ENCODE data around the gene RPS6KA4. TPM values are rescaled to one million over a fixed set of nuclear protein-coding genes. Genes with fewer than 3 reads are reported as not detected.

RPS6KA4 gene
- total RNA-seq, 1 experiment from 2014 or later, result 148 TPM

GRCh38 chr11:64379817-64380709 is 21.1 kb downstream of the RPS6KA4 start:
- POLR2A ChIA-PET (ENCODE audit: unreplicated experiment), result interaction anchor here (0.6 kb wide), 1 partner anchor 62 kb away, joined by 30 read pairs; the partner anchor contains the start of gene PRDX5
- Histone ChIP-seq H3K27me3 (ENCODE audit: low read length) (no peaks in the 10 kb centered on the region), H2AFZ (ENCODE audit: low read length) (no peak overlapping the region), H3K9me3 (ENCODE audit: low read length) (no peaks in the 10 kb centered on the region), H3K27ac (ENCODE audit: low read length) (no peak overlapping the region), H3K36me3 (ENCODE audit: low read depth, low read length) (no peaks in the 10 kb centered on the region), H3K4me3 (ENCODE audit: low read length) (no peak overlapping the region), H3K9ac (ENCODE audit: low read length) (no peak overlapping the region), H3K4me1 (ENCODE audit: insufficient read depth, low read length) (peaks cover 5% of the 10 kb centered on the region; the same call in 1 of the 2 replicates), H3K4me2 (ENCODE audit: low read length) (no peak overlapping the region), H3K79me2 (ENCODE audit: low read length) (no peaks in the 10 kb centered on the region), H3F3A (ENCODE audit: low read length, unreplicated experiment) (no peaks in the 10 kb centered on the region), H4K20me1 (ENCODE audit: low read length) (no peaks in the 10 kb centered on the region), H3K9me2 (replicated peaks; ENCODE audit: low read length) (no peaks in the 10 kb centered on the region)
- CTCF ChIA-PET, result no interaction called here
- BruUV-seq (replicated peaks), result no TSS peak
- DNase-seq (no peak), ATAC-seq (no peak)
- intact Hi-C loops (cut with micrococcal nuclease), result no loop called here
- no peak for TF ChIP-seq CTCF (conservative IDR thresholded peaks at IDR 0.05; ENCODE audit: low read depth, low read length)
- no peak for TF ChIP-seq EZH2 (IDR thresholded peaks at IDR 0.05; ENCODE audit: low read length, unreplicated experiment)
- no peak for TF ChIP-seq EZH2phosphoT487 (IDR thresholded peaks at IDR 0.05; ENCODE audit: borderline replicate concordance, low read length)

- H3K27ac ChIP-seq (ENCODE audit: low read length), result no peak overlapping the region
- intact Hi-C loops (cut with micrococcal nuclease), result no loop called here
- DNase-seq (no peak), ATAC-seq (no peak)
- no peaks in the 10 kb centered on the region for H3K27me3 ChIP-seq (ENCODE audit: low read length)
- no peak for TF ChIP-seq EZH2 (IDR thresholded peaks at IDR 0.05; ENCODE audit: low read length, unreplicated experiment)
- no peak for TF ChIP-seq CTCF (conservative IDR thresholded peaks at IDR 0.05; ENCODE audit: low read depth, low read length)
- no peaks in the 10 kb centered on the region for H3K9me2 ChIP-seq (replicated peaks; ENCODE audit: low read length)
- no peak overlapping the region for H3K4me2 ChIP-seq (ENCODE audit: low read length)
- H2AFZ ChIP-seq (ENCODE audit: low read length), result no peak overlapping the region
- no TSS peak for BruUV-seq (replicated peaks)
- H3K4me1 ChIP-seq (ENCODE audit: insufficient read depth, low read length), result peaks cover 11% of the 10 kb centered on the region
- CTCF ChIA-PET, result no interaction called here
- H3F3A ChIP-seq (ENCODE audit: low read length, unreplicated experiment), result no peaks in the 10 kb centered on the region
- no peaks in the 10 kb centered on the region for H3K36me3 ChIP-seq (ENCODE audit: low read depth, low read length)
- POLR2A ChIA-PET (ENCODE audit: unreplicated experiment), result no interaction called here
- no peaks in the 10 kb centered on the region for H3K79me2 ChIP-seq (ENCODE audit: low read length)
- H3K4me3 ChIP-seq (ENCODE audit: low read length), result no peak overlapping the region
- H4K20me1 ChIP-seq (ENCODE audit: low read length), result no peaks in the 10 kb centered on the region
- H3K9me3 ChIP-seq (ENCODE audit: low read length), result no peaks in the 10 kb centered on the region
- H3K9ac ChIP-seq (ENCODE audit: low read length), result no peak overlapping the region
Observed at GRCh38 chr11:64381350-64381749, 22.4 kb downstream of the RPS6KA4 start.

- POLR2A ChIA-PET (ENCODE audit: unreplicated experiment), result no interaction called here
Observed at GRCh38 chr11:64382047-64382446, 23.1 kb downstream of the RPS6KA4 start.

More at GRCh38 chr11:64382047-64382446, 23.1 kb downstream of the RPS6KA4 start:
- H3K27me3 ChIP-seq (ENCODE audit: low read length), result no peaks in the 10 kb centered on the region
- H3K9ac ChIP-seq (ENCODE audit: low read length), result no peak overlapping the region
- no peak overlapping the region for H3K4me2 ChIP-seq (ENCODE audit: low read length)
- H3K9me3 ChIP-seq (ENCODE audit: low read length), result no peaks in the 10 kb centered on the region
- no TSS peak for BruUV-seq (replicated peaks)
- intact Hi-C loops (cut with micrococcal nuclease), result no loop called here
- no peaks in the 10 kb centered on the region for H4K20me1 ChIP-seq (ENCODE audit: low read length)
- H3K4me1 ChIP-seq (ENCODE audit: insufficient read depth, low read length), result peaks cover 18% of the 10 kb centered on the region
- no peak for TF ChIP-seq EZH2 (IDR thresholded peaks at IDR 0.05; ENCODE audit: low read length, unreplicated experiment)
- TF ChIP-seq CTCF (conservative IDR thresholded peaks at IDR 0.05; ENCODE audit: low read depth, low read length), result no peak
- no peak for TF ChIP-seq EZH2phosphoT487 (IDR thresholded peaks at IDR 0.05; ENCODE audit: borderline replicate concordance, low read length)
- H3F3A ChIP-seq (ENCODE audit: low read length, unreplicated experiment), result no peaks in the 10 kb centered on the region
- H3K79me2 ChIP-seq (ENCODE audit: low read length), result no peaks in the 10 kb centered on the region
- ATAC-seq (no peak), DNase-seq (no peak)
- no peak overlapping the region for H3K27ac ChIP-seq (ENCODE audit: low read length)
- H3K4me3 ChIP-seq (ENCODE audit: low read length), result no peak overlapping the region
- CTCF ChIA-PET, result no interaction called here
- no peak overlapping the region for H2AFZ ChIP-seq (ENCODE audit: low read length)
- H3K9me2 ChIP-seq (replicated peaks; ENCODE audit: low read length), result no peaks in the 10 kb centered on the region
- H3K36me3 ChIP-seq (ENCODE audit: low read depth, low read length), result no peaks in the 10 kb centered on the region

All from PC-3 (cell line).